ENCODE results near the gene CD59.
"Not testable (repeated sequence)": the region's sequence is repeated elsewhere in the genome, so short reads cannot be mapped to it uniquely, and the experiment has no call there.

Gene CD59

GRCh38 chr11:33742249-33742851 is 6.1 kb upstream of the CD59 start:
- Histone ChIP-seq H3K9ac (ENCODE audit: low read depth, low read length) (no peak overlapping the region), H3K4me3 (ENCODE audit: low read depth, low read length) (no peak overlapping the region), H3K36me3 (ENCODE audit: control insufficient read depth, insufficient read depth, low read length) (0 out of 2 replicates have a peak, but pooled peaks cover 4% of the 10 kb centered on the region), H3K9me3 (ENCODE audit: control insufficient read depth, insufficient read depth, low read length) (no peaks in the 10 kb centered on the region), H3K4me1 (ENCODE audit: control insufficient read depth, insufficient read depth, low read length) (peaks cover 5% of the 10 kb centered on the region), H3K27ac (ENCODE audit: low read depth, low read length) (no peak overlapping the region), H3K27me3 (ENCODE audit: control insufficient read depth, insufficient read depth, low read length) (no peaks in the 10 kb centered on the region)

GRCh38 chr11:33741806-33742205 is 5.6 kb upstream of the CD59 start:
- no peak overlapping the region for H3K4me3 ChIP-seq (ENCODE audit: low read depth, low read length)
- no peaks in the 10 kb centered on the region for H3K9me3 ChIP-seq (ENCODE audit: control insufficient read depth, insufficient read depth, low read length)
- H3K36me3 ChIP-seq (ENCODE audit: control insufficient read depth, insufficient read depth, low read length) = 0 out of 2 replicates have a peak, but pooled peaks cover 2% of the 10 kb centered on the region
- H3K9ac ChIP-seq (ENCODE audit: low read depth, low read length) = no peak overlapping the region
- no peaks in the 10 kb centered on the region for H3K27me3 ChIP-seq (ENCODE audit: control insufficient read depth, insufficient read depth, low read length)
- peaks cover 10% of the 10 kb centered on the region for H3K4me1 ChIP-seq (ENCODE audit: control insufficient read depth, insufficient read depth, low read length)
- H3K27ac ChIP-seq (ENCODE audit: low read depth, low read length) = no peak overlapping the region

DNA sequence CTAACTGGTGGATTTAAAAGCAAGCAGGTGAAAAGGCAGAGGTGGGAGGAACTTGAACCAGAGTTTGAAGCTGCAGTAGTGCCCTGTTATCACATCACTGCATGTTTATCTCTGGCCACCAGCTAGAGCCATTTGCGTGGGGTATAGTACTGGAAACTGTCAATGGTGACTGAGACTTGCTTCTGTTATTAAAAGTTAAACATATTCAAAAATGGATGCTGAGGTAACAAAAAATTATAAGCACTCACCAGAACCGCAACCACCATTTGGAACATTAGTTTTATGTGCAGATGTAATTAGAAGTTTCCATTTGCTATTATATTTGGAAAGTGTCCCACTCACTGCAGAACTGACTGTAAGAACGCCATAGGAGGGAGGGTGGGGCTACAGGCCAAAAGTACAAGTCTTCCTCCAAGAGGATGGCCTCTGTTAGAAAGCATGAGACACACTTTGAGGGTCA is 1.2 kb upstream of the CD59 start:
- H3K4me1 ChIP-seq (ENCODE audit: control insufficient read depth, insufficient read depth, low read length) = peaks cover 17% of the 10 kb centered on the region
- no peaks in the 10 kb centered on the region for H3K9me3 ChIP-seq (ENCODE audit: control insufficient read depth, insufficient read depth, low read length)
- H3K4me3 ChIP-seq (ENCODE audit: low read depth, low read length) = no peak overlapping the region
- peaks cover 6% of the 10 kb centered on the region; the same call in 1 of the 2 replicates for H3K27me3 ChIP-seq (ENCODE audit: control insufficient read depth, insufficient read depth, low read length)
- no peak overlapping the region for H3K9ac ChIP-seq (ENCODE audit: low read depth, low read length)
- no peaks in the 10 kb centered on the region for H3K36me3 ChIP-seq (ENCODE audit: control insufficient read depth, insufficient read depth, low read length)
- H3K27ac ChIP-seq (ENCODE audit: low read depth, low read length) = no peak overlapping the region

GRCh38 chr11:33735271-33736147 is 714 bp downstream of the CD59 start:
- Histone ChIP-seq H3K9ac (ENCODE audit: low read depth, low read length) (peak overlapping the region; percentile 65), H3K4me3 (ENCODE audit: low read depth, low read length) (peak overlapping the region; percentile 88), H3K36me3 (ENCODE audit: control insufficient read depth, insufficient read depth, low read length) (no peaks in the 10 kb centered on the region), H3K27ac (ENCODE audit: low read depth, low read length) (peak overlapping the region; percentile 75), H3K27me3 (ENCODE audit: control insufficient read depth, insufficient read depth, low read length) (peaks cover 6% of the 10 kb centered on the region; the same call in 1 of the 2 replicates), H3K4me1 (ENCODE audit: control insufficient read depth, insufficient read depth, low read length) (peaks cover 17% of the 10 kb centered on the region), H3K9me3 (ENCODE audit: control insufficient read depth, insufficient read depth, low read length) (no peaks in the 10 kb centered on the region)

GRCh38 chr11:33734441-33735270 is 1.6 kb downstream of the CD59 start:
- H3K9me3 ChIP-seq (ENCODE audit: control insufficient read depth, insufficient read depth, low read length) = no peaks in the 10 kb centered on the region
- H3K4me1 ChIP-seq (ENCODE audit: control insufficient read depth, insufficient read depth, low read length) = peaks cover 17% of the 10 kb centered on the region
- H3K9ac ChIP-seq (ENCODE audit: low read depth, low read length) = peak overlapping the region; percentile 65; the same call in 1 of the 2 replicates
- peak overlapping the region; percentile 88 for H3K4me3 ChIP-seq (ENCODE audit: low read depth, low read length)
- H3K27ac ChIP-seq (ENCODE audit: low read depth, low read length) = no peak overlapping the region
- peaks cover 6% of the 10 kb centered on the region; the same call in 1 of the 2 replicates for H3K27me3 ChIP-seq (ENCODE audit: control insufficient read depth, insufficient read depth, low read length)
- H3K36me3 ChIP-seq (ENCODE audit: control insufficient read depth, insufficient read depth, low read length) = no peaks in the 10 kb centered on the region

GRCh38 chr11:33733980-33734379 is 2.2 kb downstream of the CD59 start:
- Histone ChIP-seq H3K9ac (ENCODE audit: low read depth, low read length) (no peak overlapping the region), H3K27me3 (ENCODE audit: control insufficient read depth, insufficient read depth, low read length) (peaks cover 6% of the 10 kb centered on the region; the same call in 1 of the 2 replicates), H3K36me3 (ENCODE audit: control insufficient read depth, insufficient read depth, low read length) (no peaks in the 10 kb centered on the region), H3K4me3 (ENCODE audit: low read depth, low read length) (no peak overlapping the region), H3K27ac (ENCODE audit: low read depth, low read length) (no peak overlapping the region), H3K9me3 (ENCODE audit: control insufficient read depth, insufficient read depth, low read length) (no peaks in the 10 kb centered on the region), H3K4me1 (ENCODE audit: control insufficient read depth, insufficient read depth, low read length) (peaks cover 17% of the 10 kb centered on the region)

DNA sequence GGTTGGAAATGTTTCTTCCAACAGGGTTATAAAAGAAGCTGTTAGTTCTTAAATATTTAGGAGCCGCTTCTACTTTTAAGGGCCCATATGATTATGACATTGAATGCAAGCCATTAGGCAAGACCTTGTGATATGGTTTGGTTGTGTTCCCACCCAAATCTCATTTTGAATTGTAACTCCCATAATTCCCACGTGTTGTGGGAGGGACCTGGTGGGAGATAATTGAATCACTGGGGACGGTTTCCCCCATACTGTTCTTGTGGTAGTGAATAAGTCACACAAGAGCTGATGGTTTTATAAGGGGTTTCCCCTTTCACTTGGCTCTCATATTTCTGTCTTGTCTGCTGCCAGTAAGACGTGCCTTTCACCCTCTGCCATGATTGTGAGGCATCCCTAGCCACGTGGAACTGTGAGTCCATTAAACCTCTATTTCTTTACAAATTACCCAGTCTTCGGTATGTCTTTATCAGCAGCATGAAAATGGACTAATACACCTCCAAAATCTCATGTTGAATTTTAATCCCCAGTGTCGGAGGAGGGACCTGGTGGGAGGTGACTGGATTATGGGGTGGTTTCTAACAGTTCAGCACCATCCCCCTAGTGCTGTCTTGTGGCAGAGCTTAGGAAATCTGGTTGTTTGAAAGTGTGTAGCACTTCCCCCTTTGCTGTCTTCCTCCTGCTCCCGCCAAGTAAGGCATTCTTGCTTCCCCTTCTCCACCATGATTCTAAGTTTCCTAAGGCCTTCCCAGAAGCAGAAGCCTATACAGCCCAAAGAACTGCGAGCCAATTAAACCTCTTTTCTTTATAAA is 4.3 kb downstream of the CD59 start:
- H3K9ac ChIP-seq (ENCODE audit: low read depth, low read length) = no peak overlapping the region
- no peaks in the 10 kb centered on the region for H3K9me3 ChIP-seq (ENCODE audit: control insufficient read depth, insufficient read depth, low read length)
- peaks cover 6% of the 10 kb centered on the region; the same call in 1 of the 2 replicates for H3K27me3 ChIP-seq (ENCODE audit: control insufficient read depth, insufficient read depth, low read length)
- no peak overlapping the region for H3K27ac ChIP-seq (ENCODE audit: low read depth, low read length)
- peaks cover 11% of the 10 kb centered on the region for H3K4me1 ChIP-seq (ENCODE audit: control insufficient read depth, insufficient read depth, low read length)
- H3K4me3 ChIP-seq (ENCODE audit: low read depth, low read length) = no peak overlapping the region
- no peaks in the 10 kb centered on the region for H3K36me3 ChIP-seq (ENCODE audit: control insufficient read depth, insufficient read depth, low read length)

DNA sequence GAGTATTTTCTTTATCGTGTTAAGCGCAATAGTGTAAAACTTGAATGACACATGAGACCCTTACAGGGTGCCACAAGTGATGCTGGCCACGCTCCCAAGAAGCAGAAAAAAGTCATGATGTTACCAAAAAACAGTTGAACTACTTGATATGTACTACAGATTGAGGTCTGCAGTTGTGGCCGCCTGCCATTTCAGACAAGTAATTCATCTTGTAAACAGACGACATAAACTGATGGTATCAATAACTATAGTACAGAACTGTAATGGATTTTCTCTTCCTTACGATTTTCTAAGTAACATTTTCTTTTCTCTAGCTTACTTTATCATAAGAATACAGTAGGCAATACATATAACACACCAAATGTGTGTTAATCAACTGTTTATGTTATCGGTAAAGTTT is 5.5 kb downstream of the CD59 start:
- Histone ChIP-seq H3K9ac (ENCODE audit: low read depth, low read length) (no peak overlapping the region), H3K9me3 (ENCODE audit: control insufficient read depth, insufficient read depth, low read length) (no peaks in the 10 kb centered on the region), H3K27ac (ENCODE audit: low read depth, low read length) (no peak overlapping the region), H3K27me3 (ENCODE audit: control insufficient read depth, insufficient read depth, low read length) (peaks cover 6% of the 10 kb centered on the region; the same call in 1 of the 2 replicates), H3K4me3 (ENCODE audit: low read depth, low read length) (no peak overlapping the region), H3K36me3 (ENCODE audit: control insufficient read depth, insufficient read depth, low read length) (no peaks in the 10 kb centered on the region), H3K4me1 (ENCODE audit: control insufficient read depth, insufficient read depth, low read length) (peaks cover 6% of the 10 kb centered on the region; the same call in 1 of the 2 replicates)

- not testable (repeated sequence) for H3K4me3 ChIP-seq (ENCODE audit: low read depth, low read length); H3K4me1 ChIP-seq (ENCODE audit: control insufficient read depth, insufficient read depth, low read length); H3K36me3 ChIP-seq (ENCODE audit: control insufficient read depth, insufficient read depth, low read length); H3K9me3 ChIP-seq (ENCODE audit: control insufficient read depth, insufficient read depth, low read length); H3K27ac ChIP-seq (ENCODE audit: low read depth, low read length); H3K9ac ChIP-seq (ENCODE audit: low read depth, low read length); H3K27me3 ChIP-seq (ENCODE audit: control insufficient read depth, insufficient read depth, low read length)
Measured at GRCh38 chr11:33729072-33729664, 7.1 kb downstream of the CD59 start.

- H3K27me3 ChIP-seq (ENCODE audit: control insufficient read depth, insufficient read depth, low read length); H3K4me3 ChIP-seq (ENCODE audit: low read depth, low read length); H3K4me1 ChIP-seq (ENCODE audit: control insufficient read depth, insufficient read depth, low read length); H3K9me3 ChIP-seq (ENCODE audit: control insufficient read depth, insufficient read depth, low read length); H3K9ac ChIP-seq (ENCODE audit: low read depth, low read length); H3K27ac ChIP-seq (ENCODE audit: low read depth, low read length); H3K36me3 ChIP-seq (ENCODE audit: control insufficient read depth, insufficient read depth, low read length): not testable (repeated sequence)
Measured at GRCh38 chr11:33727539-33727938, 8.7 kb downstream of the CD59 start.

Data from HUES48 (cell line).